Stimulated activated CD4-positive, alpha-beta T cell treated with anti-CD3 and anti-CD28 coated beads, Interleukin-4, amount 100 ng/mL, for 48 hours (primary cell): ENCODE data around the gene RAB10.
"Not testable (repeated sequence)": the region's sequence is repeated elsewhere in the genome, so short reads cannot be mapped to it uniquely, and the experiment has no call there.

Source experiments
- DNase-seq, 2 donors: peaks; one replicate each; pipeline ENCODE4 v3.0.0-alpha.2; 2020; ENCODE audit warnings: low read depth in 2 of 2

Gene RAB10

DNA sequence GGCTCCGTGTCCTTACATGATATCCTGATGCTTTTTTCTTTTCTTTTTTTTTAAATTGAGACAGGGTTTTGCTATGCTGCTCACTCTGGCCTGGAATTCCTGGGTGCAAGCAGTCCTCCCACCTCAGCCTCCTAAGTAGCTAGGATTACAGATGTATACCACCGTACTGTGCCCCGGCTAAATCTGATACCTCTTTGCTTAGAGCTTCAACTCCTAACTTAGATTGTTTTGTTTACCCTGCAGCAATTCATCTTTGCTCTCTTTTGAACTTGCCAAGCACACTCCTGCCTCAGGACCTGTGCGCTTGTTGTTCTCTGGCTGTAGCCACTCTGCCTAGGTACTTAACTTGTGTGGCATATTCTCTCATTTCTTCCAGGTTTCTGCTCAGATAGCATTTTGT, 24.5 kb downstream of the RAB10 start:
- no peak for DNase-seq

DNA sequence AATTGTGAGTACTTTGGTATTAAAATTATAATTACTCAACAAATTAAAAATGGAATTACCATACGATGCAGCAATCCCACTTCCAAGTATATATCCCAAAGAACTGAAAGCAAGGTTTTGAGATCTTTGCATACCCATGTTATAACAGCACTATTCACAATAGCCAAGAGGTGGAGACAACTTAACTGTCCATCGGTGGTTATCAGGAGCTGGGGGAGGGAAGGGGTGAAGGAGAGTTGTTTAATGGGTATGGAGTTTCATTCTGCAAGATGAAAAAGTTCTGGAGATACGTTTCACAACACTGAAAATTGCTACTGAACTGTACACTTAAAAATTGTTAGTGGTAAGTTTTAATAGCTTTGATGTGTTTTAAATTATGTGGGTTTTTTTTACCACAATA, 25.7 kb downstream of the RAB10 start:
- no peak for DNase-seq

- no peak for DNase-seq
Measured at GRCh38 chr2:26061539-26061938, 27.7 kb downstream of the RAB10 start.

GRCh38 chr2:26064846-26065245, 31.0 kb downstream of the RAB10 start:
- DNase-seq = no peak

DNA sequence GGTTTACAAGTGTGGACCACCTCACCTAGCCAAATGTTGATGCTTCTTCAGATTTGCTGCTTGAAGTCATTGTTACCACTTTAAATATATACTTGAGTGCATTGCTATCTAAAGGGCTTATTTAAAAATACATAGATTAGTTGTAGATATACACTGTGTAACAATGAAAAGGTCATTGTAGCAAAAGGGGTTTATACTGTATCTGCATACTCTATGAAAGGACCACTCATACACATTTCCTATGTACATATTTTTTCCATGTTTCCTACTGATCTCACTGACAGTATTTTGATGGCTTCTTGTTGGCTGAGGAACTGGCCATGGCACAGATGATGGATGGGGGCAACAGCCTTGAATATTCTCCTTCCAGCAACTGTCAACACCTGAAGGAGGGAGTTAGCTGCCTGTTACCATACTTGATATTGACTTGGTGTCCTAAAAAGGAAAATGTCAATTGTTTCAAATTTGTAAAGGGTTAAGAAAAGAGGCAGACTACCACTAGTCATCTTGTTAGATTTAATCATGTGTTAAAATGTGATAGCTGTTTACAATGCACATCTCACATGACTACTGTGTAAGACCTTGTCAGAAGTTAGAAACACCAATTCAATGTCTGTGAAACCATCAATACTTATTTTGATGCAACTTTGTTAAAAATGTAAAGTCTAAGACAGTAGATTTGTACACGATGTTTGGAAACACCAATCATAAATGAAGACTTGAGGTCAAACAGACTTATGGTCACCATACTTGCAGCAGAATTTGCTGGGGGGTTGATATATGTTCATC, 33.5 kb downstream of the RAB10 start:
- no peak for DNase-seq

- DNase-seq = no peak
Measured at GRCh38 chr2:26067980-26068507, 34.2 kb downstream of the RAB10 start.

GRCh38 chr2:26068602-26069298, 34.9 kb downstream of the RAB10 start:
- peak in 1 of 2 donors; percentile 36 for DNase-seq

GRCh38 chr2:26070730-26071129, 36.8 kb downstream of the RAB10 start:
- DNase-seq = no peak

- no peak for DNase-seq
Measured at GRCh38 chr2:26072925-26073768, 39.3 kb downstream of the RAB10 start.

- DNase-seq = no peak
Measured at GRCh38 chr2:26073830-26074229, 39.9 kb downstream of the RAB10 start.

DNA sequence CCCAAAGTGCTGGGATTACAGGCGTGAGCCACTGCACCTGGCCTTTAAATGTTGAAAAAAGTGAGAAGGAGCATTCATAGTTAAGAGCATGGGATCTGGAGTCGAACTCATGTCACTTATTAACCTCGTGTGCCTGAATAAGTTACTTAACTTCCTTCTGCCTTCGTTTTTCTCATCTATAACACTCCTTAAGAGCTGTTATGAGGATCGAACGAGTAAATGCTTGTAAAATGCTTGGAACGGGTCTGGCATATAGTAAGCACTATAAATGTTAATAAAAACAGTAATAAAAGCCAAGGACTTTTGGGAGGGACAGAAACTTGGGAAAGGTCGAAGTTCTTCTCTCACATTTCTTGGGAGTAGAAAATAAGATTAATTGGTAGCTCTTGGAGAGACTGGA, 40.8 kb downstream of the RAB10 start:
- no peak for DNase-seq

DNA sequence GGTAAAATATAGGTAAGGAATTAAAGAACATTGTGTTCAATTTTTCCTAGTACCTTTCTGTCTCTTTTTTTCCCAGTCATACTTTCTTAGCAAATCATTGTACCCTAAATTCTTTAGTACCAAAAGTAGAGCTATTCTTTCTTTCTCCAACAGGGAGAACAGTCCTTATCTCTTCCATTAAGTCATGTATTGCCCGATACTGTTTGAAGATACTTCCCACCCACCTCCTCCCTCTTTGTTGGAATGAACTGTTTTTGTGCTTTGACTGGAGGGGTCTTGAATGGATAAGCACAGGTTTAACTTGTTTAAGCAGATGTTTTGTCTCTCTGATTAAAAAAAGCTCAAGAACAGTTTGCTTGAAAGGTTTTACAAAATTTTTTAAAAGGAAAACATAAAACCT, 41.3 kb downstream of the RAB10 start:
- DNase-seq = no peak

DNA sequence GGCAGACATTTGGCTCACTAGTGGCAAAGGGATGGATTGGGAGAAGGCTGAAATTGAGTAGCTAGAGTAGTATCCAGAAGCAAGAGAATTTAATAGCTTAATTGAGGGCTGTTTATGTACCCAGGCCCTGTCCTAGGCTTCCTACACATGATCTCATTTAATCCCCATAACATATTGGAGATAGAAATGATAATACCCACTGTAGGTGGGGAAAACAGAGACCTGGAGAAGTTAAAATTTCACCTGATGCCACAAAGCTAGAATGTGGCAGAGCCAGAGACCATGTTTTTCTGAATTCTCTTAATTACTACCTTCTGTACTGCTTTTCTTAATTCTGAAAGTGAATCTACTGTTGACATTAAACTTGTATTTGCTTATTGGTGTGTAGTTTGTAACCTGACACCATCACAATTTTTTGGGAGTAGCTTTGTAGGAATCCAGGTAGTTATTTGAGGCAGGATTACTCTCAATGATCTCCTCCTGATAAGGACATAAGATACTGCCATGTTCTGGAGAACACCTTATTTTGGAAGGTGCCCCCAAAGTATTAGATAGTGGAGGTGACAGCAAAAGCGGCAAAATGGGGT, 42.2 kb downstream of the RAB10 start:
- no peak for DNase-seq

DNA sequence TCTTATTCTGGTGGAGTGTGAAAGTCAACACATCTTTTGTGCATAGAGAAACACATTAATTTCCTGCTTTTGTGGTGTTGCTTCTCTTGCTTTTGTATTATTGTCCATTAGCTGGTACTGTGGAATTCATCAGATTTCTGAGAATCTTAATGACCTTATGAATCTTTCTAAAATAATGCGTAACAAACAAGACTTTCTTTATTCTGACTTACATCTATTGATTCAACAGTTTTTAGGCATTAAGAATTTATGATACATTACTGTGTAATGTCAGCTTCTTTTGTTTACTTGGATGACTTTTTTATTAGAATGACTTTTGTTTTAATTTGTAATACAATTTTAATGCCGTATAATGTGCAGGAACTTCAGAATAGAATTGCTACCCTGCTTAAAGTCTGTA, 43.4 kb downstream of the RAB10 start:
- DNase-seq = no peak

- DNase-seq = no peak
Measured at GRCh38 chr2:26078939-26079338, 45.1 kb downstream of the RAB10 start.

DNA sequence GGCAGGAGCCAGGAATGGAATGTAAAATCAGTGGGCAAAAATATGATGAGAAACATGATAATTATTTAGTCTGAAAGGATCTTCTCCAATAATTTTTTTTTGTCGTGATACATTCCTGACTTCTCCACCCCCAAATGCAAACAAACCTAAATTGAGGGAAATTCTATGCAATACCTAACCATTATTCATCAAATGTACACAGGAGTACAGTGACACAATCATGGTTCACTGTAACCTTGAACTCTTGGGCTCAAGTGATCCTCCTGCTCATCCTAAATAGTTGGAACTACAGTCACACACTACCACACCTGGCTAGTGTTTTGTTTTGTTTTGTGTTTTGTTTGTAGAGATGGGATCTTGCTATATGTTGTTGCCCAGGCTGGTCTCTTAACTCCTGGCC, 46.5 kb downstream of the RAB10 start:
- no peak for DNase-seq

DNA sequence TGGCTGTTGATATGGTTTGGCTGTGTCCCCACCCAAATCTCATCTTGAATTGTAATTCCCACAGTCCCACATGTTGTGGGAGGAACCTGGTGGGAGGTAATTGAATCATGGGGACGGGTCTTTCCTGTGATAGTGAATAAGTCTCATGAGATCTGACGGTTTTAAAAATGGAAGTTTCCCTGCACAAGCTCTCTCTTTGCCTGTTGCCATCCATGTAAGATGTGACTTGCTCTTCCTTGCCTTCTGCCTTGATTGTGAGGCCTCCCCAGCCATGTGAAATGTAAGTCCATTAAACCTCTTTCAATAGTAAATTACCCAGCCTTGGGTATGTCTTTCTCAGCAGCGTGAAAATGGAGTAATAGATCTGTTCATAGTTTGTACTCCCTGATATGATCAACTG, 47.0 kb downstream of the RAB10 start:
- not testable (repeated sequence) for DNase-seq

DNA sequence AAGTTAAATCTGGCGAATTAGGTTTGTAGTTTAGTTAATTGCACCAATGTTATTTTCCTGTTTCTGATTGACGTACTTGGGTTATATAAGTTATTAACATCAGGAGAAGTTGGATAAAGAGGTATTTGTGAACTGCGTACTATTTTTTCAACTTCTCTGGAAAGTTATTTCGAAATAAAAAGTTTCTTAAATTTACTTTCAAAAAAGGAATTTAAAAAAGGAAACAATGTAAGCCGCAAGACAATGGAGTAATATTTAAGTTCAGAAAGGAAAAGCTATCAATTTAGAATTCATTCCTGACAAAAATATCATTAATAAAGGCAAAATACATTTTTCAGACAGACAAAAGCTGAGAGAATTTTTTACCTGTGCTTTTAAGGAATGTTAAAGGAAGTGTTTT, 47.7 kb downstream of the RAB10 start:
- DNase-seq = no peak

DNA sequence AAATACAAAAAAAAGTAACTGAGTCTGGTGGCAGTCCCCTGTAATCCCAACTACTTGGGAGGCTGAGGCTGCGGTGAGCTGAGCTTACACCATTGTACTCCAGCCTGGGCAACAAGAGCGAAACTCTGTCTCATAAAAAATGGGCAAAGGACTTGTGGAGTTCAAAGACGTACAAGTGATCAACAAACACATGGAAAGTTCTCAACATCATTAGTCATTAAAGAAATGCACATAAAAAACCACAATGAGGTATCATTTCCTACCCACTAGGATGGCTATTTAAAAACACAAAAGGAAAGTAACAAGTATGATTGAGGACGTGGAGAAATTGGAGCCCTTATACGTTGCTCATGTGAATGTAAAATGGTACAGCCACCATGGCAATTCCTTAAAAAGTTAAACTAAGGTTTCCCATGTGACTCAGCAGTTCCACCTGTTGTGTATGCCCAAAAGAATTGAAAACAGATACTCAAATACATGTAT, 52.3 kb downstream of the RAB10 start:
- DNase-seq = no peak

DNA sequence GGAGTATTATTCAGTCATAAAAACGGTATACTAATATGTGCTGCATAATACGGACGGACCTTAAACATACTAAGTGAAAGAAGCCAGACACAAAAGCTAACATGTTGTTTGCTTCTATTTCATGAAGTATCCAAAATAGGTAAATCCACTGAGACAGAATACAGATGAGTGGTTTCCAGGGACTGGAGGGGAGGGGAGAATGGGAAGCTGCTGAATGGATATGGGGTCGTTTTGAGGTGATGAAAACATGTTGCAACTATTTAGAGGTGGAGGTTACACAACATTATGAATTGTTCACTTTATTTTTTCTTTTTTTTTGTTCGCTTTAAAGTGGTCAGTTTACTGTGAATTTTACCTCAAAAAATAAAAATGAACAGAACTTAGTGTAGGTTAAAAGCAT, 52.9 kb downstream of the RAB10 start:
- DNase-seq = no peak

DNA sequence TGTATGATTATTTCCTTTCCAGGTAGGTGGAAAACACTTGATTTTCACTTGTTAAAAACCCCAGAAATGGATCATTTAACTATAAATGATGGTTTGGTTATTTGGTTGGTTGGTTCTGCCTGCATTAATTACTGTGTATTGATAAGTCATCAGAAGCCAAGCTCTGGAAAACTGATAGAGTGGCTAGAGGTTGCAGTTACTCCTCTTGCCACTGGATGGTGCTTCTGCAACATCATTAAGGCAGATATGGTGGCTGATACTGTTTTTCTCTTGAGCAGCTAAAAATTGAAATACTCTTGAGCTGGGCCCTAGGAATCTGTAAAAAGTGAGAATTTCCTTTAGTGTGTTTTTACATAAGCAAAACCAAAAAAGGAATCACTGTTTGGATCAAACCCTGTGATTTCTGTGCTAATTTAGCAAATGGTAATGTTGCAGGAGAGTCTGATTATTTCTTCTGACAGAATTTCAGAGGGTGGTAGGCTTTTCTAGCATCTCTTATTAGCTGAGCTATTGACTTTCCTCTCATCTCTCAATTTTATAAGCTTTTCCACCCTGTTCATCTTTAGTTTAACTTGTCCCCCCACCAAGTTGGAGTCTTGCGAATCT, 54.3 kb downstream of the RAB10 start:
- no peak for DNase-seq
